IgD-negative memory B cell (primary cell): ENCODE measurements around the gene ADARB2. TPM values are rescaled to one million over a fixed set of nuclear protein-coding genes. Genes with fewer than 3 reads are reported as not detected.
"Not testable (repeated sequence)": the region's sequence is repeated elsewhere in the genome, so short reads cannot be mapped to it uniquely, and the experiment has no call there.

ENCODE experiments used
- H3K27ac Mint-ChIP-seq, 3 donors: one replicate each; pipeline ENCODE4 v1.8.0; 2020 to 2022; ENCODE audit warnings: mild to moderate bottlenecking in 3 of 3, mixed read lengths in 3 of 3, moderate library complexity in 1 of 3
- H3K27me3 Mint-ChIP-seq: one replicate; pipeline ENCODE4 v1.8.0; 2021; ENCODE audit warnings: mixed read lengths
- H3K36me3 Mint-ChIP-seq: one replicate; pipeline ENCODE4 v1.8.0; 2020; ENCODE audit warnings: mild to moderate bottlenecking, mixed read lengths
- H3K4me1 Mint-ChIP-seq, 3 donors: one replicate each; pipeline ENCODE4 v1.8.0; 2020 to 2022; ENCODE audit warnings: mixed read lengths in 3 of 3, mild to moderate bottlenecking in 1 of 3
- H3K4me3 Mint-ChIP-seq, 4 donors: one replicate each; pipeline ENCODE4 v1.8.0; 2020 to 2022; ENCODE audit warnings: mild to moderate bottlenecking in 4 of 4, mixed read lengths in 4 of 4, moderate library complexity in 3 of 4
- H3K9me3 Mint-ChIP-seq, 3 donors: one replicate each; pipeline ENCODE4 v1.8.0; 2020 to 2021; ENCODE audit warnings: mixed read lengths in 3 of 3, mild to moderate bottlenecking in 1 of 3
- polyA plus RNA-seq: library from polyadenylated mRNA; unstranded; fragments of 300-500 nt; fragmentation: Illumina TruSeq; gene quantifications from one replicate; pipeline ENCODE4 v1.2.3, GENCODE V29; 2021

Gene ADARB2
- polyA plus RNA-seq, 1 donor from 2014 or later = not detected

DNA sequence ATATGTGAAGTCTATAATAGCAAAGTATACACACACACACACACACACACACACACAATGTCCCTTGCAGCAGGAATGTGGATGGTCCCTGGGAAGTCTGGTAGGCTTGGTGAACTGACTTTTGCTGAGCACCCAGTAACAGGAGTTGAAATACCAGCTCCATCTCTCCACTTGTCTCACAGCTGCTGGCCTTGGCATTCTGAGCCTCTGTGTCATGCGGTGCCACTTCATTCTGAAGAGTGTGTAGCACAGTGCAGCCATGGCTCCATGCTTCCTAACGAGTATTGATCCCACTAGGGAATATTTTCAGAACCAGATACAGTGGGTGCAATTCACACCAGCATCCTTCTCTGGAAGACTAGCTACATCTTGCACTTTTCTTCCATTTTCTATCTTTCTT is 192.4 kb downstream of the ADARB2 start:
- Mint-ChIP-seq H3K9me3 (peaks cover 0 to 3% (median 2%) of the 10 kb centered on the region in 3 donors), H3K4me1 (peaks cover under 1 to 7% (median 6%) of the 10 kb centered on the region in 3 donors)

GRCh38 chr10:1544209-1544673 is 193.1 kb downstream of the ADARB2 start:
- H3K9me3 Mint-ChIP-seq = peaks cover 0 to 3% (median 2%) of the 10 kb centered on the region in 3 donors
- H3K4me1 Mint-ChIP-seq = peaks cover 7 to 9% (median 9%) of the 10 kb centered on the region in 3 donors
- H3K36me3 Mint-ChIP-seq = no peaks in the 10 kb centered on the region
- H3K27ac Mint-ChIP-seq = no peak overlapping the region
- peaks cover 2% of the 10 kb centered on the region for H3K27me3 Mint-ChIP-seq
- no peak overlapping the region for H3K4me3 Mint-ChIP-seq

More for the DNA sequence above, 192.4 kb downstream of the ADARB2 start:
- H3K27ac Mint-ChIP-seq = no peak overlapping the region
- H3K4me3 Mint-ChIP-seq = no peak overlapping the region
- H3K27me3 Mint-ChIP-seq = peaks cover 2% of the 10 kb centered on the region
- no peaks in the 10 kb centered on the region for H3K36me3 Mint-ChIP-seq

DNA sequence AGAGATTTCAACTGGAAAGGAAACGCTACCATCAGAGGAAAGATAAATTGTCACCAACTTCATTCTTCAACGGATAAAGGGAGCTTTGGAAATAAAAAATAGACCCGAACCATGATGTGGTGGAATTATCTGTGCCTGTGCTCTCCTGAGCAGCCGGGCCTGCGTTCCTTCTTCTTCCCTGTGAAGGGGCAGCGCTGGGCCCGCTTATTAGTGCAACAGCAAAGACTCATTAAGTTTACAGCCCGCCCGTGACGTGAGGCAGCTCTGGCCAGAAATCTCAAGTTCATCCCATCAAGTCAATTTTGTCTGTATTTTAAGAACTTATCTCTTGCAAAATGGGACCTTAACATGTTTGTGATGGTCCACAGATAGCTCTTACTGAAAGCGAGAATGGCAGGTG is 193.7 kb downstream of the ADARB2 start:
- Mint-ChIP-seq H3K9me3 (peaks cover 0 to 3% (median under 1%) of the 10 kb centered on the region in 3 donors), H3K36me3 (no peaks in the 10 kb centered on the region), H3K27ac (no peak overlapping the region), H3K4me3 (no peak overlapping the region), H3K27me3 (peaks cover 2% of the 10 kb centered on the region), H3K4me1 (peaks cover 5 to 9% (median 7%) of the 10 kb centered on the region in 3 donors)

- no peaks in the 10 kb centered on the region for H3K36me3 Mint-ChIP-seq
- peaks cover 0 to under 1% (median 0%) of the 10 kb centered on the region in 3 donors for H3K9me3 Mint-ChIP-seq
- peaks cover 2% of the 10 kb centered on the region for H3K27me3 Mint-ChIP-seq
- no peak overlapping the region for H3K4me3 Mint-ChIP-seq
- H3K27ac Mint-ChIP-seq = no peak overlapping the region
- peaks cover 3 to 7% (median 5%) of the 10 kb centered on the region in 3 donors for H3K4me1 Mint-ChIP-seq
These were observed 194.4 kb downstream of the ADARB2 start for GRCh38 chr10:1542941-1543340.

- peaks cover 3 to 7% (median 5%) of the 10 kb centered on the region in 3 donors for H3K4me1 Mint-ChIP-seq
- H3K27ac Mint-ChIP-seq = no peak overlapping the region
- H3K36me3 Mint-ChIP-seq = no peaks in the 10 kb centered on the region
- peaks cover 0 to 2% (median 0%) of the 10 kb centered on the region in 3 donors for H3K9me3 Mint-ChIP-seq
- H3K4me3 Mint-ChIP-seq = no peak overlapping the region
- peaks cover 2% of the 10 kb centered on the region for H3K27me3 Mint-ChIP-seq
These were observed 197.2 kb downstream of the ADARB2 start for GRCh38 chr10:1540144-1540543.

DNA sequence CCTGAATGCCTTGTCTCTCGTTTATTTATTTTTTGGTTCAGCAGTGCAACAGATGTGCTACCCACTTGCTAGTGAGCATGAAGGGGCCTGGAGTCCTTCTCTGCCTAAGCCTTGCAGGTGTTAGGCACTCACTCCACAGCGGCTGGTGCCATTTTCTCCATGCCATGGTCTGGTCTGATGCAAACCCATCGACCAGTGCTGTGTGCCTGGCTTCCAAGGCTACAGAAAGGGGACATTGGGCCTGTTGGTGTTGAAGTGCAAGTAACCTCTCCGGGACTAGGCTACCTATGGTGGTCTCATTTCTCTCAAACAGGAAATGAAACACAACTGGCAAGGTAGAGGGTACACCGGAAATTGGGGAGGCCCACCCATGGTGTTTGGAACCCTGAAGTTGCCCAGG is 198.1 kb downstream of the ADARB2 start:
- Mint-ChIP-seq H3K36me3 (no peaks in the 10 kb centered on the region), H3K9me3 (peaks cover 0 to 2% (median 0%) of the 10 kb centered on the region in 3 donors), H3K27ac (no peak overlapping the region), H3K4me3 (no peak overlapping the region), H3K27me3 (peaks cover 1% of the 10 kb centered on the region), H3K4me1 (peaks cover 3 to 7% (median 5%) of the 10 kb centered on the region in 3 donors)

DNA sequence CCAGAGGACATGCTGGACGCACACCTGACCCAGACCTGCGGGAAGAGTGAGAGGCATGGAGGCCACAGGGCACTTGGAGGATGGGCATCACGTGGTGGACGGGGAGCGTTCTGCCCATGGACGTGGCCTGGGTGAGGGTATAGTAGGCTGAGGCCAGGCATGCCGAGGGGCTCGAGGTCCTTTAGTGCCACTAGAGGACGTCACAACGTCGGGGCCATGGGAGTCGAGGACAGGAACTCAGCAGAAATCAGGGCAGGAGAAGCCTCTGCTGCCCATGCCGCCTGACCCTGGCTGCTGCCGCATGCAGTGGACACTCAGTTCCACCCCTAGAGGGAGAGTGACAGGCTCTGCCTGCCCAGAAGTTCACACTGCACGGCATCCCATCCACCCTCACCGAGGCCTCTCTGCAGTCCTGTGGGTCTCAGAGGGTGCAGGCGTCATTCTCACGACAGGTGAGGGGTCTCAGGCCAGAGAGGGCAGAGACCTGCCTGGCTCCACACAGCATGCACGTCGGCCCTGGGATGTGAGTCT is 198.7 kb downstream of the ADARB2 start:
- Mint-ChIP-seq H3K9me3 (peaks cover 0 to 2% (median 0%) of the 10 kb centered on the region in 3 donors), H3K4me3 (no peak overlapping the region), H3K36me3 (no peaks in the 10 kb centered on the region), H3K4me1 (peaks cover 3 to 7% (median 5%) of the 10 kb centered on the region in 3 donors), H3K27me3 (peaks cover 1% of the 10 kb centered on the region), H3K27ac (peak overlapping the region in 1 of 3 donors; percentile 73)

DNA sequence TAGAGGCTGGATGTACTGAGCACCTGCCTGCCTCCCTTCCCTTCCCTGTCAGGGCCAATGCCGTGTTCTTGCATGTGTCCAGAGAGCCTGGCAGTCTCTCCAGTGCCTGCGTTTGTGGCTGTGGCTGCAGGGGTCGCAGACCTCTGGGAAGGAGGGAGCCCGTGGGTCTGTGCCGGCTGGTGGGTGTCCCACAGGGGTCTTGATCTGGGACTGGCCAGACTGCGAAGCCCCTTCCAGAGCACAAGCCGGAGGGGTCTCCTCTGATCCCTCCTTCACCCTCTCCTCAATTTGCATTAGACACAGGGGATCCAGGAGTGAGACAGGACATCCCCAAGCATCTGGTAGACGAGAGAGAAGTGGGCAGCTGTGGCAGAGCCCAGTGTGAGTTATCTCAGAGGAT is 199.2 kb downstream of the ADARB2 start:
- Mint-ChIP-seq H3K4me1 (peaks cover 3 to 7% (median 5%) of the 10 kb centered on the region in 3 donors), H3K36me3 (no peaks in the 10 kb centered on the region), H3K27ac (peak overlapping the region in 1 of 3 donors; percentile 73), H3K27me3 (peaks cover 1% of the 10 kb centered on the region), H3K9me3 (peaks cover 0 to 2% (median 0%) of the 10 kb centered on the region in 3 donors), H3K4me3 (no peak overlapping the region)

DNA sequence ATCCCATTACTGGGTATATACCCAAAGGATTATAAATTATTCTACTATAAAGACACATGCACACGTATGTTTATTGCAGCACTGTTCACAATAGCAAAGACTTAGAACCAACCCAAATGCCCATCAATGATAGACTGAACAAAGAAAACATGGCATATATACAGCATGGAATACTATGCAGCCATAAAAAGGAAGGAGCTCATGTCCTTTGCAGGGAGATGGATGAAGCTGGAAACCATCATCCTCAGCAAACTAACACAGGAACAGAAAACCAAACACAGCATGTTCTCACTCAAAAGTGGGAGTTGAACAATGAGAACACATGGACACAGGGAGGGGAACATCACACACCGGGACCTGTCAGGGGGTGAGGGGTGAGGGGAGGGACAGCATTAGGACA is 199.9 kb downstream of the ADARB2 start:
- not testable (repeated sequence) for H3K4me3 Mint-ChIP-seq, H3K4me1 Mint-ChIP-seq, H3K27me3 Mint-ChIP-seq, H3K9me3 Mint-ChIP-seq, H3K27ac Mint-ChIP-seq, H3K36me3 Mint-ChIP-seq

GRCh38 chr10:1536341-1536740 is 201.0 kb downstream of the ADARB2 start:
- Mint-ChIP-seq H3K36me3 (no peaks in the 10 kb centered on the region), H3K27ac (no peak overlapping the region), H3K9me3 (peaks cover 0 to 2% (median 0%) of the 10 kb centered on the region in 3 donors), H3K27me3 (peaks cover 5% of the 10 kb centered on the region), H3K4me3 (no peak overlapping the region), H3K4me1 (peaks cover 5 to 7% (median 5%) of the 10 kb centered on the region in 3 donors)

DNA sequence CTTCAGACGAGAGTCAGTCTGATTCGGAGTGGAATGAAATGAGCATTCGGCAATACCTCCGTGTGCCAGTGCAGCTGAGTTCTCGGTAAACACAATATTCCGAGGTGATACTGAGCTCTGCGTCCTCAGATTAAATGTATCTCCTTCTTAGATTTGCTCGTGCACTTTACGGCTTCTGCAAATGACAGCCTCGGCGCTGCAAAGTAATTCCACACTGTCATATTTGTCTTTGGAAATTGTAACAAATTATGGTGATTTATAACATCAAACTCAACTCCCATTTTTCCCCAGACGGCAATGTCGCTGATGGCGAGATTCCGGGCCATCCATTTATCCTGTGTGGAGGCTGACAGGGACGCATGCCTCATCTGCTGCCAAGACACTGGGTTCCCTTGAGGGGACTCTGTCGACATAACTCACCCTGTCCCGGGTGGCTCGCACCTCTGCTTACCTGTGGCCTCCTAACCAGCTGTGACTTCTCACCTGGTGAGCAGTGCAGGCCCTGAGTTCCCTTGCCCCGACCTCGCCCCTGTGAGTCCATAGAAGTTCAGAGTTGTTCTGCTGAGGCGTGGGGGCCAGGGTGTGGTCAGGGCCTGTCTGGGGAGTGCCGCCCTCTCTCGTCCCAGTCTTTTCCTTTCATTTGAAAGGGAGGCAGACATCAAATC is 201.9 kb downstream of the ADARB2 start:
- Mint-ChIP-seq H3K4me3 (no peak overlapping the region), H3K36me3 (no peaks in the 10 kb centered on the region), H3K4me1 (peaks cover 5 to 7% (median 5%) of the 10 kb centered on the region in 3 donors), H3K27me3 (peaks cover 5% of the 10 kb centered on the region), H3K9me3 (peaks cover 0 to 2% (median 0%) of the 10 kb centered on the region in 3 donors), H3K27ac (no peak overlapping the region)

- H3K4me1 Mint-ChIP-seq = peaks cover 2 to 6% (median 4%) of the 10 kb centered on the region in 3 donors
- no peaks in the 10 kb centered on the region for H3K36me3 Mint-ChIP-seq
- H3K4me3 Mint-ChIP-seq = no peak overlapping the region
- H3K9me3 Mint-ChIP-seq = peaks cover 0 to 2% (median 0%) of the 10 kb centered on the region in 3 donors
- H3K27me3 Mint-ChIP-seq = peaks cover 5% of the 10 kb centered on the region
- H3K27ac Mint-ChIP-seq = peak overlapping the region in 1 of 3 donors; percentile 55
These were observed 202.5 kb downstream of the ADARB2 start for GRCh38 chr10:1534820-1535219.

GRCh38 chr10:1532636-1533035 is 204.7 kb downstream of the ADARB2 start:
- Mint-ChIP-seq H3K27me3 (peaks cover 5% of the 10 kb centered on the region), H3K9me3 (peaks cover 0 to 2% (median 0%) of the 10 kb centered on the region in 3 donors), H3K27ac (no peak overlapping the region), H3K4me1 (peaks cover 0 to 2% (median 0%) of the 10 kb centered on the region in 3 donors), H3K36me3 (no peaks in the 10 kb centered on the region), H3K4me3 (no peak overlapping the region)

DNA sequence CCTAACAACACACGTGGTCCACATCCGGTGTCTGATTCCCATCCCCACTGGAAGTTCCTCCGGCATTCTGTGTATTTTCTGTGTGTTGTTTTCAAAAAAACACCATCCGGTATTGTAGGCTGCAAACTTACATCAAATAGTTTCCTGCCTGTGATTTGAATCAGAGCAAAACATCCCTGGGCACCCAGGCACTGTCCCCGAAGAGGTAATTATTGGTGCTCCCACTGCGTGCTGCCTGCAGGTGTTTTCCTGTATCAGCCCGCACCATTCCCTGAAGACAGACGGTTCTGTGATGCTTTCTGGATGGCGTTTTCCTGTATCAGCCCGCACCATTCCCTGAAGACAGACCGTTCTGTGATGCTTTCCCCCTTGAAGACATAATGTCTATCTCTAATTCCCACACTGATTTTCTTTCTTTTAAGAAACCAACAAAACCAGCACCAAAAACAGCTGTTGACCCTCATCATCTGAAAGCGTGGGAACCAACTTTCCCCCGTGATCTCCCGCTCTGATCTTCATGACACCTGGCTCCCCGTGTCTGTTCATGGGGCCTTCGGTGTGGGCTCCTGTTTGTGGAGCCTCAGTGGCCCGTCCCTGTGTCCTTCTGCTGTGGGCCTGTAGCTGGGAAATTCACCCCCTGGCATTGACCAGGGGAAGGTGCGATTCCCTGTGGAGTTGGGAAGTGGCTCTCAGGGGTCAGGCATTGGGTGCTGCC is 205.3 kb downstream of the ADARB2 start:
- no peak overlapping the region for H3K27ac Mint-ChIP-seq
- H3K4me3 Mint-ChIP-seq = no peak overlapping the region
- no peaks in the 10 kb centered on the region for H3K36me3 Mint-ChIP-seq
- peaks cover 0 to 4% (median 3%) of the 10 kb centered on the region in 3 donors for H3K4me1 Mint-ChIP-seq
- H3K27me3 Mint-ChIP-seq = peaks cover 5% of the 10 kb centered on the region
- no peaks in the 10 kb centered on the region for H3K9me3 Mint-ChIP-seq

GRCh38 chr10:1530871-1531517 is 206.3 kb downstream of the ADARB2 start:
- H3K27ac Mint-ChIP-seq = no peak overlapping the region
- no peak overlapping the region for H3K4me3 Mint-ChIP-seq
- peaks cover 5% of the 10 kb centered on the region for H3K27me3 Mint-ChIP-seq
- peaks cover 0 to 4% (median 3%) of the 10 kb centered on the region in 3 donors for H3K4me1 Mint-ChIP-seq
- no peaks in the 10 kb centered on the region for H3K9me3 Mint-ChIP-seq
- no peaks in the 10 kb centered on the region for H3K36me3 Mint-ChIP-seq
